ENCODE measurements around the gene CLK2. TPM values are rescaled to one million over a fixed set of nuclear protein-coding genes. Genes with fewer than 3 reads are reported as not detected.
A peak's percentile ranks its signal among the peaks of the same experiment; 100 is the strongest.

Gene CLK2
- total and polyA plus RNA-seq, 2 of the 8 experiments (the other 6 are each of a cell fraction or from before 2014, with no cell fraction given) = 62.2 to 76.0 TPM

DNA sequence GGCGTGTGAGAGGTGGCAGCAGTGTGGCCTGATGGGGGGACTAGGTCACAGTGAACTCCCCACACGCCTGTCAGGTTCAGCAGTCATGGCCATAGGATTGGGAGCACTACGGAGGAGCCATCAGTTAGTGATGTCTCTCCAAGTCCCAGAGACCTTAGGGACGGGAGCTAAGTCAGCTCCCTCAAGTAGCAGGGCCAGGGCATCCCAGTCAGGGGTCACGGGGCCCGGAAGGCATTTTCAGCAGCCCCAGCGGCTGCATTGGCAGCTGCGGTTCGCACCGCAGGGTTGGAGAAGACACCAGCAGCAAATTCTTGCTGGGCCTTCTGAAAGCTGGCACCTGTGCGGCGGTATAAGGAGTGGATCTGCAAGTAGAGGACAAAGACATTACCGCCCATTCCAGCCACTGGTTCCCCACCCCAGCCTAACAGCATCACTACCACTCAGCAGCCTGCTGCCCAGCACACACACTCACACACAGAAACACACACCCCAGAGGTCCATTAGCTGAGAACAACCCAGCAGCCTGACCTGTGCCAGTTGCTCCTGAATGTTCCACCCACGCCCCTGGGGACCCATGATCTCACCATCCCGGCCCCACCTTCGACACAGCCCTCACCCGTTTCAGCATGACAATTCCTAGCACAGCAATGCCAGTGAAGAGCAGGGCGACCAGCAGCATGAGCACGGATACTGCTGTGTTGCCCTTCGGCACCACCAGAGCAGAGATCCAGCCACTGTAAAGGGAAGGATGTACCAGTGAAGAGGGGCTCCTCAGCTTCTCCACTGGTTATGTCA is 17.0 kb downstream of the CLK2 start:
- ChIA-PET POLR2A (ENCODE audit: partially characterized antibody) (interaction anchor here (0.5 to 3.0 kb wide), 13 partner anchors 9 to 1421 kb away, joined by 3 to 19 read pairs (median 6); partner anchors contain the start of genes CLK2, HCN3, MTX1 and RUSC1), CTCF (ENCODE audit: partially characterized antibody) (interaction anchor here (0.8 to 15.2 kb wide), 7 partner anchors 9 to 66 kb away, joined by 3 to 227 read pairs (median 5); partner anchors contain the start of genes CLK2, FDPS and RUSC1)
- Histone ChIP-seq H3K23me2 (ENCODE audit: low read depth, low read length) (peaks cover 12% of the 10 kb centered on the region; the same call in 1 of the 2 replicates), H2BK120ac (replicated peaks; ENCODE audit: low read depth, low read length) (no peak overlapping the region), H2BK12ac (ENCODE audit: low read depth, low read length) (0 out of 2 replicates have a peak overlapping the region, but pooled peaks have one; percentile 27), H4K5ac (ENCODE audit: insufficient read length, low read depth, low read length) (no peak overlapping the region), H2BK20ac (ENCODE audit: low read length) (no peak overlapping the region), H3K27ac (ENCODE audit: low read depth, low read length) (no peak overlapping the region), H2AFZ (ENCODE audit: low read length) (no peak overlapping the region), H3K4me3 (ENCODE audit: extremely low read depth in 1 of 4, insufficient read depth in 2 of 4, low read depth in 3 of 4, low read length in 4 of 4) (peak overlapping the region; percentile 57 to 91 (median 76); a peak in 6 of 8 replicates), H3K9ac (replicated peaks in 1 of 4; ENCODE audit: extremely low read depth in 1 of 4, low read depth in 3 of 4, low read length in 3 of 4) (no peak overlapping the region; a peak in 1 of 7 replicates), H2BK5ac (ENCODE audit: low read depth, low read length) (no peak overlapping the region; the same call in 1 of the 2 replicates), H3K23ac (ENCODE audit: insufficient read length) (no peak overlapping the region), H2BK15ac (ENCODE audit: low read length) (no peak overlapping the region; the same call in 1 of the 2 replicates), H3K9me3 (ENCODE audit: insufficient read depth in 2 of 2, low read depth in 1 of 2, low read length in 1 of 2) (no peaks in the 10 kb centered on the region), H3K56ac (replicated peaks; ENCODE audit: insufficient read length, low read depth, low read length) (no peak overlapping the region), H3K79me2 (ENCODE audit: control insufficient read depth in 1 of 2, insufficient read depth in 2 of 2, low read length in 2 of 2) (peaks cover 0 to 14% of the 10 kb centered on the region in 2 experiments; a peak in 1 of 4 replicates), H4K8ac (ENCODE audit: extremely low read depth, insufficient read depth, low read length) (no peak overlapping the region; the same call in 1 of the 2 replicates), H3K36me3 (ENCODE audit: control insufficient read depth in 2 of 4, insufficient read depth in 4 of 4, low read length in 3 of 4) (peaks cover 0 to 6% (median 2%) of the 10 kb centered on the region in 4 experiments; a peak in 2 of 8 replicates), H3K4me1 (replicated peaks in 1 of 4; ENCODE audit: control insufficient read depth in 3 of 4, insufficient read depth in 4 of 4, low read length in 3 of 4) (peaks cover 5 to 24% (median 17%) of the 10 kb centered on the region in 4 experiments), H2AK5ac (ENCODE audit: low read depth, low read length) (no peak overlapping the region), H3K14ac (ENCODE audit: insufficient read length) (no peak overlapping the region), H3K27me3 (replicated peaks in 1 of 4; ENCODE audit: control insufficient read depth in 3 of 4, extremely low read depth in 1 of 4, insufficient read depth in 3 of 4, low read length in 3 of 4) (no peaks in the 10 kb centered on the region), H3K79me1 (ENCODE audit: low read depth, low read length) (peaks cover 3% of the 10 kb centered on the region; the same call in 1 of the 2 replicates), H3K4ac (replicated peaks; ENCODE audit: insufficient read length, low read depth, low read length) (peak overlapping the region; percentile 51), H3K18ac (ENCODE audit: extremely low read depth, low read length) (no peak overlapping the region), H3K4me2 (ENCODE audit: insufficient read depth in 1 of 2, low read depth in 2 of 2, low read length in 2 of 2) (peak overlapping the region; percentile 79 to 88), H4K91ac (replicated peaks; ENCODE audit: insufficient read length, low read length) (peak overlapping the region; percentile 41), H4K20me1 (replicated peaks in 1 of 2; ENCODE audit: control insufficient read depth in 1 of 2, insufficient read depth in 2 of 2, low read length in 2 of 2) (peaks cover 0 to 4% of the 10 kb centered on the region in 2 experiments)
- FAIRE-seq (no peak), DNase-seq (ENCODE audit: low read depth in 1 of 2, low spot score in 2 of 2) (peak in 1 of 2 experiments; percentile 48)
- TF ChIP-seq PHF8 (conservative IDR thresholded peaks at IDR 0.05; ENCODE audit: low read depth, low read length) = 0 out of 2 replicates have a peak, but pooled peaks have one; percentile 7
- TF ChIP-seq NANOG (IDR thresholded peaks at IDR 0.05; ENCODE audit: insufficient read depth, low read depth, low read length, poor library complexity, severe bottlenecking) = no peak
- TF ChIP-seq, protein P1, sequence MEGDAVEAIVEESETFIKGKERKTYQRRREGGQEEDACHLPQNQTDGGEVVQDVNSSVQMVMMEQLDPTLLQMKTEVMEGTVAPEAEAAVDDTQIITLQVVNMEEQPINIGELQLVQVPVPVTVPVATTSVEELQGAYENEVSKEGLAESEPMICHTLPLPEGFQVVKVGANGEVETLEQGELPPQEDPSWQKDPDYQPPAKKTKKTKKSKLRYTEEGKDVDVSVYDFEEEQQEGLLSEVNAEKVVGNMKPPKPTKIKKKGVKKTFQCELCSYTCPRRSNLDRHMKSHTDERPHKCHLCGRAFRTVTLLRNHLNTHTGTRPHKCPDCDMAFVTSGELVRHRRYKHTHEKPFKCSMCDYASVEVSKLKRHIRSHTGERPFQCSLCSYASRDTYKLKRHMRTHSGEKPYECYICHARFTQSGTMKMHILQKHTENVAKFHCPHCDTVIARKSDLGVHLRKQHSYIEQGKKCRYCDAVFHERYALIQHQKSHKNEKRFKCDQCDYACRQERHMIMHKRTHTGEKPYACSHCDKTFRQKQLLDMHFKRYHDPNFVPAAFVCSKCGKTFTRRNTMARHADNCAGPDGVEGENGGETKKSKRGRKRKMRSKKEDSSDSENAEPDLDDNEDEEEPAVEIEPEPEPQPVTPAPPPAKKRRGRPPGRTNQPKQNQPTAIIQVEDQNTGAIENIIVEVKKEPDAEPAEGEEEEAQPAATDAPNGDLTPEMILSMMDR (IDR thresholded peaks at IDR 0.05; ENCODE audit: control extremely low read depth in 1 of 3, insufficient read depth in 1 of 3, low read depth in 1 of 3, low read length in 3 of 3) = no peak
- WGBS, 2 experiments (ENCODE audit: extremely low coverage in 1 of 2, insufficient coverage in 1 of 2, insufficient read length in 1 of 2, insufficient replicate concordance in 2 of 2, low coverage in 1 of 2, low lambda C conversion rate in 2 of 2, missing lambda C conversion rate in 1 of 2) = 84% methylated on average over 20 of the region's 20 CpGs; no CpG with 5 or more reads in 1 of the 2 experiments

All from H1 (cell line).